Endothelial cell of umbilical vein (primary cell): ENCODE data around the gene GPR137. TPM values are rescaled to one million over a fixed set of nuclear protein-coding genes. Genes with fewer than 3 reads are reported as not detected.

Experiments
- BruUV-seq: library from RNA; stranded (reverse); fragments of 400-500 nt; replicated peaks from 2 replicates; lab custom pipeline; 2021; lab: Mats Ljungman, UMichigan
- CTCF ChIA-PET: fragments of 300-600, 350-600 bp; sonication (Branson Sonifier 250); formaldehyde crosslinking; loops from one replicate; lab custom pipeline; 2021; ENCODE audit warnings: antibody characterized with exemption, inconsistent platforms; lab: Charles Lee
- POLR2A ChIA-PET: fragments of 300-600, 350-600 bp; sonication (Branson Sonifier 250); formaldehyde crosslinking; loops from one replicate; lab custom pipeline; 2021; ENCODE audit warnings: antibody characterized with exemption, inconsistent platforms; lab: Charles Lee
- DNase-seq: peaks from one replicate; pipeline ENCODE4 v3.0.0-alpha.2; 2011; ENCODE audit warnings: low read depth, low spot score
- FAIRE-seq: peaks from 2 replicates; lab custom pipeline; 2011; peaks lifted over from hg19 to GRCh38; lab: Jason Lieb, UNC
- H2AFZ ChIP-seq: 2 replicates; pipeline ENCODE4 v1.6.0; 2012; ENCODE audit warnings: low read depth, low read length, control low read depth, inconsistent platforms
- H3K27ac ChIP-seq: 2 replicates; pipeline ENCODE4 v1.5.1; 2011; ENCODE audit warnings: low read depth, mild to moderate bottlenecking, control low read depth, low read length, moderate library complexity; ENCODE audit not compliant: insufficient read depth
- H3K27me3 ChIP-seq, 2 experiments: 2 replicates each; pipeline versions ENCODE4 v1.6.0 to v1.6.1; 2011; ENCODE audit warnings: low read length in 2 of 2, mixed read lengths in 1 of 2; ENCODE audit not compliant: control insufficient read depth in 2 of 2, insufficient read depth in 2 of 2
- H3K36me3 ChIP-seq, 2 experiments: 2 replicates in 1 of 2; 3 replicates in 1 of 2; pipeline ENCODE4 v1.5.1; 2011; ENCODE audit warnings: low read length in 2 of 2, mild to moderate bottlenecking in 1 of 2, moderate library complexity in 1 of 2; ENCODE audit not compliant: control insufficient read depth in 2 of 2, insufficient read depth in 2 of 2; ENCODE audit errors: extremely low read depth in 1 of 2
- H3K4me1 ChIP-seq: 3 replicates; pipeline ENCODE4 v1.5.1; 2011; ENCODE audit warnings: mild to moderate bottlenecking, low read length; ENCODE audit not compliant: control insufficient read depth, insufficient read depth; ENCODE audit errors: extremely low read depth
- H3K4me2 ChIP-seq: 2 replicates; pipeline ENCODE4 v1.6.1; 2011; ENCODE audit warnings: low read length, control low read depth, mixed read lengths; ENCODE audit not compliant: insufficient read depth
- H3K4me3 ChIP-seq, 3 experiments: fragments of 200-600 bp in 1 of 3; sonication (generic), shearing (Covaris generic) in 1 of 3; replicated peaks in 1 of 3; 2 replicates each; pipeline ENCODE4 v1.5.1; 2011 to 2016; ENCODE audit warnings: control low read depth in 3 of 3, low read length in 3 of 3, mild to moderate bottlenecking in 2 of 3, inconsistent platforms in 1 of 3, low read depth in 1 of 3, moderate library complexity in 1 of 3; ENCODE audit not compliant: insufficient read depth in 1 of 3
- H3K79me2 ChIP-seq: 2 replicates; pipeline ENCODE4 v1.6.0; 2012; ENCODE audit warnings: low read length, inconsistent platforms; ENCODE audit not compliant: control insufficient read depth, insufficient read depth
- H3K9ac ChIP-seq: replicated peaks from 2 replicates; pipeline ENCODE3; 2011; ENCODE audit warnings: low read length, control low read depth; ENCODE audit not compliant: insufficient read depth; ENCODE audit errors: extremely low read depth
- H3K9me1 ChIP-seq: replicated peaks from 3 replicates; pipeline ENCODE4 v1.6.0; 2011; ENCODE audit warnings: mild to moderate bottlenecking, low read length; ENCODE audit not compliant: control insufficient read depth, insufficient read depth; ENCODE audit errors: extremely low read depth
- H3K9me3 ChIP-seq: replicated peaks from 2 replicates; pipeline ENCODE4 v1.5.1; 2012; ENCODE audit warnings: low read length, inconsistent platforms; ENCODE audit not compliant: control insufficient read depth, insufficient read depth
- H4K20me1 ChIP-seq: replicated peaks from 2 replicates; pipeline ENCODE3; 2011; ENCODE audit warnings: mild to moderate bottlenecking, low read length; ENCODE audit not compliant: control insufficient read depth, insufficient read depth; ENCODE audit errors: extremely low read depth
- CTCF ChIP-seq, 2 donors: IDR thresholded peaks; 1 replicate in 1 of 2; 2 replicates in 1 of 2; pipeline ENCODE4 v1.5.1; 2011; ENCODE audit warnings: low read length in 2 of 2, mild to moderate bottlenecking in 2 of 2, moderate library complexity in 2 of 2, control low read depth in 1 of 2, inconsistent platforms in 1 of 2, low read depth in 1 of 2; ENCODE audit not compliant: insufficient read depth in 1 of 2; ENCODE audit errors: extremely low read depth in 1 of 2
- EZH2 ChIP-seq: IDR thresholded peaks from 2 replicates; pipeline ENCODE4 v1.6.1; 2012; ENCODE audit warnings: borderline replicate concordance, low read depth, mild to moderate bottlenecking, moderate library complexity, low read length, inconsistent platforms; ENCODE audit not compliant: severe bottlenecking
- FOS ChIP-seq: IDR thresholded peaks from 2 replicates; pipeline ENCODE4 v1.6.1; 2011; ENCODE audit warnings: mild to moderate bottlenecking, low read length, moderate library complexity, borderline replicate concordance; ENCODE audit not compliant: insufficient read depth
- MAX ChIP-seq: IDR thresholded peaks from 2 replicates; pipeline ENCODE4 v1.6.1; 2011; ENCODE audit not compliant: insufficient read depth, insufficient read length
- MYC ChIP-seq: IDR thresholded peaks from one replicate; pipeline ENCODE4 v1.6.1; 2011; ENCODE audit warnings: mild to moderate bottlenecking, low read depth, low read length
- POLR2A ChIP-seq: IDR thresholded peaks from 2 replicates; pipeline ENCODE4 v1.6.1; 2012; ENCODE audit warnings: low read depth, mild to moderate bottlenecking, control low read depth, low read length
- POLR2AphosphoS5 ChIP-seq: IDR thresholded peaks from 2 replicates; pipeline ENCODE4 v1.6.1; 2012; ENCODE audit warnings: low read depth, mild to moderate bottlenecking, control low read depth, low read length, moderate library complexity; ENCODE audit not compliant: insufficient read depth
- dilution Hi-C: fragments of 300-500 bp; cut with MboI; formaldehyde crosslinking; loops from one replicate; pipeline ENCODE4 v1.15.0; 2019; ENCODE audit warnings: low sequenced_read_pairs; ENCODE audit not compliant: extremely low pct_ligation_motif_present
- intact Hi-C: fragments of 100-400 bp; cut with micrococcal nuclease; formaldehyde crosslinking; loops from one replicate; pipeline ENCODE4 v1.10.0; 2022
- polyA plus RNA-seq, 4 experiments: library from polyadenylated mRNA; depleted of rRNA in 3 of 4; stranded (reverse) in 3 of 4; unstranded in 1 of 4; fragments of >200 nt; gene quantifications; 2 replicates each; pipeline versions ENCODE4 v1.2.1 to v1.2.3, GENCODE V29; 2011 to 2012; ENCODE audit warnings: missing spikeins in 1 of 4
- total RNA-seq: library from RNA; stranded (reverse); gene quantifications from 2 replicates; pipeline ENCODE4 v1.2.3, GENCODE V29; 2021

GPR137 gene
- total and polyA plus RNA-seq, 2 donors (not counting 3 experiments of a cell fraction or from before 2014, with no cell fraction given): 40.9 to 42.5 TPM

GRCh38 chr11:64252003-64252872 lies 33.4 kb upstream of the GPR137 start:
- no peak for FAIRE-seq
- POLR2A ChIA-PET: no interaction called here
- TF ChIP-seq CTCF (IDR thresholded peaks at IDR 0.05; ENCODE audit: extremely low read depth in 1 of 2, insufficient read depth in 1 of 2, low read depth in 1 of 2, low read length in 2 of 2) (peak in 1 of 2 donors; percentile 31), FOS (no peak), MYC (no peak), POLR2AphosphoS5 (peak; percentile 46), EZH2 (no peak), POLR2A (peak; percentile 38), MAX (no peak)
- no peaks in the 10 kb centered on the region for H3K9me1 ChIP-seq
- peak overlapping the region; percentile 80 to 93 (median 80) for H3K4me3 ChIP-seq
- CTCF ChIA-PET: interaction anchor here (0.7 to 4.7 kb wide), 10 partner anchors 8 to 103 kb away, joined by 3 to 60 read pairs (median 8); partner anchors contain the start of genes CATSPERZ, FERMT3, PRDX5 and STIP1
- peak overlapping the region; percentile 49 for H3K27ac ChIP-seq
- no TSS peak for BruUV-seq
- peaks cover 32% of the 10 kb centered on the region for H3K79me2 ChIP-seq
- H3K4me2 ChIP-seq: peak overlapping the region; percentile 86
- intact Hi-C loops: no loop called here
- DNase-seq: no peak
- peaks cover 27% of the 10 kb centered on the region for H3K4me1 ChIP-seq
- peak overlapping the region; percentile 23 for H2AFZ ChIP-seq
- no peaks in the 10 kb centered on the region for H4K20me1 ChIP-seq
- H3K9ac ChIP-seq: peak overlapping the region; percentile 65
- no peaks in the 10 kb centered on the region for H3K9me3 ChIP-seq
- no peaks in the 10 kb centered on the region for H3K27me3 ChIP-seq
- dilution Hi-C loops: no loop called here
- peaks cover 2 to 17% of the 10 kb centered on the region in 2 experiments for H3K36me3 ChIP-seq
